Left ventricle myocardium inferior (tissue), 1 donor: ENCODE measurements around the gene TCEA2. TPM values are rescaled to one million over a fixed set of nuclear protein-coding genes. Genes with fewer than 3 reads are reported as not detected.

ENCODE experiments used
- DNase-seq: peaks from one replicate; pipeline ENCODE4 v3.0.0-alpha.2; 2020
- H3K27ac ChIP-seq: fragments of 200-600 bp; replicated peaks from 2 replicates; pipeline ENCODE4 v1.8.0; 2021
- H3K27me3 ChIP-seq: fragments of 200-600 bp; 2 replicates; pipeline ENCODE4 v1.8.0; 2021; ENCODE audit warnings: low read depth
- H3K36me3 ChIP-seq: fragments of 200-600 bp; 2 replicates; pipeline ENCODE4 v1.8.0; 2021
- H3K4me1 ChIP-seq: fragments of 200-600 bp; 2 replicates; pipeline ENCODE4 v1.8.0; 2021
- H3K4me3 ChIP-seq: fragments of 200-600 bp; 2 replicates; pipeline ENCODE4 v1.8.0; 2021; ENCODE audit warnings: mild to moderate bottlenecking, moderate library complexity
- H3K9me3 ChIP-seq: fragments of 200-600 bp; replicated peaks from 2 replicates; pipeline ENCODE4 v1.8.0; 2021
- CTCF ChIP-seq: fragments of 200-600 bp; IDR thresholded peaks from 2 replicates; pipeline ENCODE4 v1.8.0; 2021; ENCODE audit warnings: antibody characterized with exemption, mild to moderate bottlenecking, borderline replicate concordance
- intact Hi-C: fragments of 100-400 bp; cut with micrococcal nuclease; formaldehyde crosslinking; loops from one replicate; pipeline ENCODE4 v1.11.0; 2022
- long read RNA-seq: library from polyadenylated mRNA; unstranded; transcript quantifications from one replicate; pipeline ENCODE4 v2.0.0, GENCODE V29; 2021
- total RNA-seq: library from RNA; stranded (reverse); fragmentation: NEBNext Ultra II Directional; extraction: Animal tissue kit (Norgen Biotek cat#: 25700); gene quantifications from one replicate; pipeline ENCODE4 v1.2.1, GENCODE V29; 2021
- donor health status: DM: no; HTN: yes; CAD: no; lungs with severe emphysema.

Gene TCEA2
- total RNA-seq: 38.9 TPM
- long read RNA-seq, transcript TCEA2-202 (10 exons, 1,235 nt): major isoform, 46 of 81 reads
- long read RNA-seq, partial matches to known transcripts: 3 of 81 reads
- long read RNA-seq, other reads (novel, unspliced or antisense): 31 of 81 reads

GRCh38 chr20:64062596-64063388 lies at the start of gene TCEA2:
TCEA2 (plus strand) TSS chr20:64063198; CDS start chr20:64063313, 115 bp downstream.
- Histone ChIP-seq H3K36me3 (no peaks in the 10 kb centered on the region), H3K27ac (peak within 1 kb of the TSS; percentile 91), H3K27me3 (no peaks in the 10 kb centered on the region), H3K4me3 (peak within 1 kb of the TSS; percentile 98), H3K9me3 (no peaks in the 10 kb centered on the region), H3K4me1 (peaks cover 39% of the 10 kb centered on the region)
- intact Hi-C loops: no loop called here
- TF ChIP-seq CTCF: no peak
- peak; percentile 98 for DNase-seq

- no peaks in the 10 kb centered on the region for H3K4me1 ChIP-seq
- no peak overlapping the region for H3K27ac ChIP-seq
- H3K27me3 ChIP-seq: no peaks in the 10 kb centered on the region
- no peak for DNase-seq
- intact Hi-C loops: no loop called here
- TF ChIP-seq CTCF: no peak
- H3K36me3 ChIP-seq: peaks cover 88% of the 10 kb centered on the region
- H3K4me3 ChIP-seq: no peak overlapping the region
- no peaks in the 10 kb centered on the region for H3K9me3 ChIP-seq
Measured at GRCh38 chr20:64015635-64016034, 47.4 kb upstream of the TCEA2 start.

DNA sequence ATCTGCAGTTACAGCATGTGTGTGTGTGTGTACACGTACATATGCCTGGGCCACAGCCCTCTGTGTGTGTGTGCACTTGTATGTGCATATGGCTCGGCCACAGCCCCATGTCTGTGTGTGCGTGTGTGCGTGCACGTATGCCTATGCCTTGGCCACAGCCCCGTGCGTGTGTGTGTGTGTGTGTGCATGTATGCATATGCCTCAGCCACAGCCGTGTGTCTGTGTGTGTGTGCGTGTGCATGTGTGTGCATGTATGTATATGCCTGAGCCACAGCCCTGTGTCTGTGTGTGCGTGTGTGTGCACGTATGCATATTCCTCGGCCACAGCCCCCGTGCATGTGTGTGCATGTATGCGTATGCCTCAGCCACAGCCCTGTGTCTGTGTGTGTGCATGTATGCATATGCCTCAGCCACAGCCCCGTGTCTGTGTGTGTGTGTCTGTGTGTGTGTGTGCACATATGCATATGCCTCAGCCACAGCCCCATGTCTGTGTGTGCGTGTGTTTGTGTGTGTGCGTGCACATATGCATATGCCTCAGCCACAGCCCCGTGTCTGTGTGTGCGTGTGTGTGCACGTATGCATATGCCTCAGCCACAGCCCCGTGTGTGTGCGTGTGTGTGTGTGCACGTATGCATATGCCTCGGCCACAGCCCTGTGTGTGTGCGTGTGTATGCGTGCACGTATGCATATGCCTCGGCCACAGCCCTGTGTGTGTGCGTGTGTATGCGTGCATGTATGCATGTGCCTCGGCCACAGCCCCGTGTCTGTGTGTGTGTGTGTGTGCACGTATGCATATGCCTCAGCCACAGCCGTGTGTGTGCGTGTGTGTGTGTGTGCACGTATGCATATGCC lies 41.6 kb upstream of the TCEA2 start:
- peaks cover 92% of the 10 kb centered on the region for H3K36me3 ChIP-seq
- TF ChIP-seq CTCF: no peak
- no peak overlapping the region for H3K27ac ChIP-seq

GRCh38 chr20:64022671-64023360 lies 40.2 kb upstream of the TCEA2 start:
- intact Hi-C loops: no loop called here
- Histone ChIP-seq H3K9me3 (no peaks in the 10 kb centered on the region), H3K36me3 (peaks cover 92% of the 10 kb centered on the region), H3K4me1 (no peaks in the 10 kb centered on the region), H3K27ac (no peak overlapping the region), H3K27me3 (no peaks in the 10 kb centered on the region), H3K4me3 (no peak overlapping the region)
- TF ChIP-seq CTCF: no peak
- DNase-seq: no peak

More for the DNA sequence above, 41.6 kb upstream of the TCEA2 start:
- H3K4me3 ChIP-seq: no peak overlapping the region
- intact Hi-C loops: no loop called here
- H3K27me3 ChIP-seq: no peaks in the 10 kb centered on the region
- H3K9me3 ChIP-seq: no peaks in the 10 kb centered on the region
- DNase-seq: no peak
- no peaks in the 10 kb centered on the region for H3K4me1 ChIP-seq

- TF ChIP-seq CTCF: no peak
- H3K27me3 ChIP-seq: no peaks in the 10 kb centered on the region
- DNase-seq: no peak
- no peaks in the 10 kb centered on the region for H3K9me3 ChIP-seq
- H3K4me3 ChIP-seq: no peak overlapping the region
- intact Hi-C loops: no loop called here
- H3K4me1 ChIP-seq: no peaks in the 10 kb centered on the region
- no peak overlapping the region for H3K27ac ChIP-seq
- peaks cover 92% of the 10 kb centered on the region for H3K36me3 ChIP-seq
Measured at GRCh38 chr20:64023361-64024140, 39.4 kb upstream of the TCEA2 start.
